ENCODE results near the gene AGT.
"Not testable (repeated sequence)": the region's sequence is repeated elsewhere in the genome, so short reads cannot be mapped to it uniquely, and the experiment has no call there.

AGT gene

GRCh38 chr1:230704830-230705229 is 9.1 kb downstream of the AGT start:
- H3K27me3 ChIP-seq (ENCODE audit: low read depth, low read length): no peaks in the 10 kb centered on the region
- H3K4me3 ChIP-seq (ENCODE audit: low read depth in 1 of 2, low read length in 2 of 2): no peak overlapping the region
- no peaks in the 10 kb centered on the region for H3K4me1 ChIP-seq (ENCODE audit: control insufficient read depth in 1 of 2, insufficient read depth in 2 of 2, low read length in 2 of 2)
- no peak overlapping the region for H3K27ac ChIP-seq (ENCODE audit: low read length)
- H3K9me3 ChIP-seq (ENCODE audit: control insufficient read depth in 1 of 2, low read length in 2 of 2): no peaks in the 10 kb centered on the region
- no peaks in the 10 kb centered on the region for H3K36me3 ChIP-seq (ENCODE audit: control insufficient read depth in 1 of 2, insufficient read depth in 2 of 2, low read length in 2 of 2)

GRCh38 chr1:230703679-230704385 is 10.1 kb downstream of the AGT start:
- no peaks in the 10 kb centered on the region for H3K4me1 ChIP-seq (ENCODE audit: control insufficient read depth in 1 of 2, insufficient read depth in 2 of 2, low read length in 2 of 2)
- H3K36me3 ChIP-seq (ENCODE audit: control insufficient read depth in 1 of 2, insufficient read depth in 2 of 2, low read length in 2 of 2): no peaks in the 10 kb centered on the region
- no peaks in the 10 kb centered on the region for H3K27me3 ChIP-seq (ENCODE audit: low read depth, low read length)
- no peaks in the 10 kb centered on the region for H3K9me3 ChIP-seq (ENCODE audit: control insufficient read depth in 1 of 2, low read length in 2 of 2)
- no peak overlapping the region for H3K27ac ChIP-seq (ENCODE audit: low read length)
- H3K4me3 ChIP-seq (ENCODE audit: low read depth in 1 of 2, low read length in 2 of 2): no peak overlapping the region

GRCh38 chr1:230702934-230703678 is 10.8 kb downstream of the AGT start:
- H3K27me3 ChIP-seq (ENCODE audit: low read depth, low read length): no peaks in the 10 kb centered on the region
- H3K9me3 ChIP-seq (ENCODE audit: control insufficient read depth in 1 of 2, low read length in 2 of 2): no peaks in the 10 kb centered on the region
- H3K4me1 ChIP-seq (ENCODE audit: control insufficient read depth in 1 of 2, insufficient read depth in 2 of 2, low read length in 2 of 2): no peaks in the 10 kb centered on the region
- H3K4me3 ChIP-seq (ENCODE audit: low read depth in 1 of 2, low read length in 2 of 2): no peak overlapping the region
- H3K36me3 ChIP-seq (ENCODE audit: control insufficient read depth in 1 of 2, insufficient read depth in 2 of 2, low read length in 2 of 2): no peaks in the 10 kb centered on the region
- no peak overlapping the region for H3K27ac ChIP-seq (ENCODE audit: low read length)

GRCh38 chr1:230701895-230702768 is 11.8 kb downstream of the AGT start:
- Histone ChIP-seq H3K36me3 (ENCODE audit: control insufficient read depth in 1 of 2, insufficient read depth in 2 of 2, low read length in 2 of 2) (no peaks in the 10 kb centered on the region), H3K4me1 (ENCODE audit: control insufficient read depth in 1 of 2, insufficient read depth in 2 of 2, low read length in 2 of 2) (no peaks in the 10 kb centered on the region), H3K27me3 (ENCODE audit: low read depth, low read length) (no peaks in the 10 kb centered on the region), H3K27ac (ENCODE audit: low read length) (no peak overlapping the region), H3K9me3 (ENCODE audit: control insufficient read depth in 1 of 2, low read length in 2 of 2) (no peaks in the 10 kb centered on the region), H3K4me3 (ENCODE audit: low read depth in 1 of 2, low read length in 2 of 2) (no peak overlapping the region)

GRCh38 chr1:230701434-230701833 is 12.5 kb downstream of the AGT start:
- Histone ChIP-seq H3K27ac (ENCODE audit: low read length) (no peak overlapping the region), H3K9me3 (ENCODE audit: control insufficient read depth in 1 of 2, low read length in 2 of 2) (no peaks in the 10 kb centered on the region), H3K36me3 (ENCODE audit: control insufficient read depth in 1 of 2, insufficient read depth in 2 of 2, low read length in 2 of 2) (no peaks in the 10 kb centered on the region), H3K4me3 (ENCODE audit: low read depth in 1 of 2, low read length in 2 of 2) (no peak overlapping the region), H3K4me1 (ENCODE audit: control insufficient read depth in 1 of 2, insufficient read depth in 2 of 2, low read length in 2 of 2) (no peaks in the 10 kb centered on the region), H3K27me3 (ENCODE audit: low read depth, low read length) (no peaks in the 10 kb centered on the region)

GRCh38 chr1:230700132-230700531 is 13.8 kb downstream of the AGT start:
- H3K4me3 ChIP-seq (ENCODE audit: low read depth in 1 of 2, low read length in 2 of 2): no peak overlapping the region
- H3K36me3 ChIP-seq (ENCODE audit: control insufficient read depth in 1 of 2, insufficient read depth in 2 of 2, low read length in 2 of 2): no peaks in the 10 kb centered on the region
- no peaks in the 10 kb centered on the region for H3K27me3 ChIP-seq (ENCODE audit: low read depth, low read length)
- H3K4me1 ChIP-seq (ENCODE audit: control insufficient read depth in 1 of 2, insufficient read depth in 2 of 2, low read length in 2 of 2): no peaks in the 10 kb centered on the region
- H3K9me3 ChIP-seq (ENCODE audit: control insufficient read depth in 1 of 2, low read length in 2 of 2): no peaks in the 10 kb centered on the region
- H3K27ac ChIP-seq (ENCODE audit: low read length): no peak overlapping the region

- Histone ChIP-seq H3K27me3 (ENCODE audit: low read depth, low read length) (no peaks in the 10 kb centered on the region), H3K36me3 (ENCODE audit: control insufficient read depth in 1 of 2, insufficient read depth in 2 of 2, low read length in 2 of 2) (no peaks in the 10 kb centered on the region), H3K27ac (ENCODE audit: low read length) (no peak overlapping the region), H3K4me1 (ENCODE audit: control insufficient read depth in 1 of 2, insufficient read depth in 2 of 2, low read length in 2 of 2) (no peaks in the 10 kb centered on the region), H3K4me3 (ENCODE audit: low read depth in 1 of 2, low read length in 2 of 2) (no peak overlapping the region), H3K9me3 (ENCODE audit: control insufficient read depth in 1 of 2, low read length in 2 of 2) (no peaks in the 10 kb centered on the region)
Observed at GRCh38 chr1:230699716-230700115, 14.2 kb downstream of the AGT start.

GRCh38 chr1:230698964-230699363 is 15.0 kb downstream of the AGT start:
- H3K4me1 ChIP-seq (ENCODE audit: control insufficient read depth in 1 of 2, insufficient read depth in 2 of 2, low read length in 2 of 2); H3K9me3 ChIP-seq (ENCODE audit: control insufficient read depth in 1 of 2, low read length in 2 of 2); H3K27ac ChIP-seq (ENCODE audit: low read length); H3K36me3 ChIP-seq (ENCODE audit: control insufficient read depth in 1 of 2, insufficient read depth in 2 of 2, low read length in 2 of 2); H3K27me3 ChIP-seq (ENCODE audit: low read depth, low read length); H3K4me3 ChIP-seq (ENCODE audit: low read depth in 1 of 2, low read length in 2 of 2): not testable (repeated sequence)

GRCh38 chr1:230698130-230698529 is 15.8 kb downstream of the AGT start:
- Histone ChIP-seq H3K36me3 (ENCODE audit: control insufficient read depth in 1 of 2, insufficient read depth in 2 of 2, low read length in 2 of 2) (peaks cover 4 to 13% of the 10 kb centered on the region in 2 donors), H3K9me3 (ENCODE audit: control insufficient read depth in 1 of 2, low read length in 2 of 2) (no peaks in the 10 kb centered on the region), H3K4me3 (ENCODE audit: low read depth in 1 of 2, low read length in 2 of 2) (no peak overlapping the region), H3K27ac (ENCODE audit: low read length) (no peak overlapping the region), H3K27me3 (ENCODE audit: low read depth, low read length) (no peaks in the 10 kb centered on the region), H3K4me1 (ENCODE audit: control insufficient read depth in 1 of 2, insufficient read depth in 2 of 2, low read length in 2 of 2) (no peaks in the 10 kb centered on the region)

- Histone ChIP-seq H3K36me3 (ENCODE audit: control insufficient read depth in 1 of 2, insufficient read depth in 2 of 2, low read length in 2 of 2) (peaks cover 12 to 22% of the 10 kb centered on the region in 2 donors), H3K27ac (ENCODE audit: low read length) (no peak overlapping the region), H3K4me3 (ENCODE audit: low read depth in 1 of 2, low read length in 2 of 2) (no peak overlapping the region), H3K27me3 (ENCODE audit: low read depth, low read length) (no peaks in the 10 kb centered on the region), H3K9me3 (ENCODE audit: control insufficient read depth in 1 of 2, low read length in 2 of 2) (no peaks in the 10 kb centered on the region), H3K4me1 (ENCODE audit: control insufficient read depth in 1 of 2, insufficient read depth in 2 of 2, low read length in 2 of 2) (no peaks in the 10 kb centered on the region)
Observed at GRCh38 chr1:230696722-230697437, 17.0 kb downstream of the AGT start.

GRCh38 chr1:230696218-230696617 is 17.7 kb downstream of the AGT start:
- Histone ChIP-seq H3K4me1 (ENCODE audit: control insufficient read depth in 1 of 2, insufficient read depth in 2 of 2, low read length in 2 of 2) (no peaks in the 10 kb centered on the region), H3K4me3 (ENCODE audit: low read depth in 1 of 2, low read length in 2 of 2) (no peak overlapping the region), H3K9me3 (ENCODE audit: control insufficient read depth in 1 of 2, low read length in 2 of 2) (no peaks in the 10 kb centered on the region), H3K27ac (ENCODE audit: low read length) (no peak overlapping the region), H3K36me3 (ENCODE audit: control insufficient read depth in 1 of 2, insufficient read depth in 2 of 2, low read length in 2 of 2) (peaks cover 18 to 29% of the 10 kb centered on the region in 2 donors), H3K27me3 (ENCODE audit: low read depth, low read length) (no peaks in the 10 kb centered on the region)

Measured in muscle layer of duodenum (tissue), 2 donors.